Measurements from ENCODE around the gene C1orf232. TPM values are rescaled to one million over a fixed set of nuclear protein-coding genes. Genes with fewer than 3 reads are reported as not detected.

The C1orf232 gene
- total and polyA plus RNA-seq, 9 of the 15 experiments (the other 6 are each of a cell fraction or from before 2014, with no cell fraction given): not detected

DNA sequence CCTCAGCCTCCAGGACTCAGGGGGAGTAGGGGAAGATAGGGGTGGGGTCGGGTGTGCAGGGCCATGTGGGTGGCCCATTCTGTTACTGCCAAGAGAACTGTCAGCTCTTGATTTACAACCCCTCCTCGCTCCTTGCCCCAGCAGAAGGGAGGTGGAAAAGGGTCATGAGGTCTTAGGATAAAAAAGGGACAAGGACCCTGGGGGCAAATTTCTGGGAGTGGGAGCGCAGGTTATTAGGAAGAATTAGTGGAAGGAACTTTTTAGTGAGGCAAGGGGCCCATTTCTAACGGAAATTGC is 9.1 kb downstream of the C1orf232 start:
- no peaks in the 10 kb centered on the region for H3K36me3 ChIP-seq (ENCODE audit: control insufficient read depth, insufficient read depth, low read length)
- H3K79me2 ChIP-seq (ENCODE audit: control insufficient read depth, insufficient read depth, low read length): no peaks in the 10 kb centered on the region; the same call in 2 of the 3 replicates
- BruUV-seq (replicated peaks): no TSS peak
- intact Hi-C loops (cut with micrococcal nuclease) (loop anchor here (2.0 kb wide), 1 partner anchor 123 kb away; no protein-coding TSS in a partner anchor), in situ Hi-C loops (cut with MboI) (no loop called here)
- H3K4me1 ChIP-seq (replicated peaks in 1 of 2; ENCODE audit: control insufficient read depth in 2 of 2, insufficient read depth in 2 of 2, low read length in 2 of 2): peaks cover 25 to 67% of the 10 kb centered on the region in 2 experiments
- no peak overlapping the region for H3K4me2 ChIP-seq (ENCODE audit: insufficient read depth, low read length)
- 69% methylated on average over 4 of the region's 4 CpGs for WGBS (ENCODE audit: insufficient coverage, low coverage, missing lambda C conversion rate)
- no peak for ATAC-seq
- CTCF ChIA-PET (ENCODE audit: low intra/inter-chr PET ratio): no interaction called here
- H4K20me1 ChIP-seq (replicated peaks; ENCODE audit: control insufficient read depth, insufficient read depth, low read length): no peaks in the 10 kb centered on the region
- no peak overlapping the region for H2AFZ ChIP-seq (ENCODE audit: low read depth, low read length)
- POLR2A ChIA-PET: interaction anchor here (0.7 to 1.0 kb wide), 2 partner anchors 99 to 156 kb away, joined by 3 read pairs; no protein-coding TSS in a partner anchor
- peak; percentile 68 for FAIRE-seq
- DNase-seq (ENCODE audit: extremely low read depth in 1 of 4, low spot score in 3 of 4): peak in 1 of 4 experiments; percentile 22
- peak overlapping the region in 1 of 2 experiments; percentile 84; a peak in 2 of 4 replicates for H3K9ac ChIP-seq (ENCODE audit: insufficient read depth in 1 of 2, low read depth in 2 of 2, low read length in 2 of 2)
- no peaks in the 10 kb centered on the region for H3K27me3 ChIP-seq (ENCODE audit: control insufficient read depth in 2 of 2, insufficient read depth in 2 of 2, low read length in 2 of 2)
- no peak overlapping the region for H3K4me3 ChIP-seq
- H3K27ac ChIP-seq (ENCODE audit: extremely low read depth, low read depth, low read length): no peak overlapping the region
- no peaks in the 10 kb centered on the region for H3K9me1 ChIP-seq (ENCODE audit: control insufficient read depth, insufficient read depth, low read length)
- no peaks in the 10 kb centered on the region for H3K9me3 ChIP-seq (replicated peaks; ENCODE audit: control insufficient read depth, insufficient read depth, low read depth, low read length)
- TF ChIP-seq, protein P1, sequence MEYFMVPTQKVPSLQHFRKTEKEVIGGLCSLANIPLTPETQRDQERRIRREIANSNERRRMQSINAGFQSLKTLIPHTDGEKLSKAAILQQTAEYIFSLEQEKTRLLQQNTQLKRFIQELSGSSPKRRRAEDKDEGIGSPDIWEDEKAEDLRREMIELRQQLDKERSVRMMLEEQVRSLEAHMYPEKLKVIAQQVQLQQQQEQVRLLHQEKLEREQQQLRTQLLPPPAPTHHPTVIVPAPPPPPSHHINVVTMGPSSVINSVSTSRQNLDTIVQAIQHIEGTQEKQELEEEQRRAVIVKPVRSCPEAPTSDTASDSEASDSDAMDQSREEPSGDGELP (CRISPR knock-in tag; IDR thresholded peaks at IDR 0.05; ENCODE audit: borderline replicate concordance): no peak
- TF ChIP-seq ZNF24 (IDR thresholded peaks at IDR 0.05) (no peak), RBM25 (IDR thresholded peaks at IDR 0.05; ENCODE audit: low read depth, low read length, severe bottlenecking) (no peak), MEIS2 (IDR thresholded peaks at IDR 0.05; ENCODE audit: partially characterized antibody) (peak; percentile 63), ZNF282 (CRISPR knock-in tag; IDR thresholded peaks at IDR 0.05) (no peak), SOX6 (IDR thresholded peaks at IDR 0.05) (no peak), CBFA2T3 (IDR thresholded peaks at IDR 0.05) (no peak), CREM (IDR thresholded peaks at IDR 0.05; ENCODE audit: low read depth) (no peak), ZNF174 (CRISPR knock-in tag; IDR thresholded peaks at IDR 0.05) (no peak), ZNF780A (CRISPR knock-in tag; IDR thresholded peaks at IDR 0.05) (no peak), ZNF316 (IDR thresholded peaks at IDR 0.05) (no peak), CC2D1A (IDR thresholded peaks at IDR 0.05) (no peak), ZNF75A (CRISPR knock-in tag; IDR thresholded peaks at IDR 0.05) (no peak), CGGBP1 (CRISPR knock-in tag; IDR thresholded peaks at IDR 0.05) (no peak), THRAP3 (IDR thresholded peaks at IDR 0.05; ENCODE audit: borderline replicate concordance) (no peak), CBX3 (IDR thresholded peaks at IDR 0.05; ENCODE audit: borderline replicate concordance in 1 of 2, low read length in 2 of 2) (no peak)
- TF ChIP-seq, protein P2, sequence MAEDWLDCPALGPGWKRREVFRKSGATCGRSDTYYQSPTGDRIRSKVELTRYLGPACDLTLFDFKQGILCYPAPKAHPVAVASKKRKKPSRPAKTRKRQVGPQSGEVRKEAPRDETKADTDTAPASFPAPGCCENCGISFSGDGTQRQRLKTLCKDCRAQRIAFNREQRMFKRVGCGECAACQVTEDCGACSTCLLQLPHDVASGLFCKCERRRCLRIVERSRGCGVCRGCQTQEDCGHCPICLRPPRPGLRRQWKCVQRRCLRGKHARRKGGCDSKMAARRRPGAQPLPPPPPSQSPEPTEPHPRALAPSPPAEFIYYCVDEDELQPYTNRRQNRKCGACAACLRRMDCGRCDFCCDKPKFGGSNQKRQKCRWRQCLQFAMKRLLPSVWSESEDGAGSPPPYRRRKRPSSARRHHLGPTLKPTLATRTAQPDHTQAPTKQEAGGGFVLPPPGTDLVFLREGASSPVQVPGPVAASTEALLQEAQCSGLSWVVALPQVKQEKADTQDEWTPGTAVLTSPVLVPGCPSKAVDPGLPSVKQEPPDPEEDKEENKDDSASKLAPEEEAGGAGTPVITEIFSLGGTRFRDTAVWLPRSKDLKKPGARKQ (CRISPR knock-in tag; IDR thresholded peaks at IDR 0.05): no peak
- TF ChIP-seq, protein P3, sequence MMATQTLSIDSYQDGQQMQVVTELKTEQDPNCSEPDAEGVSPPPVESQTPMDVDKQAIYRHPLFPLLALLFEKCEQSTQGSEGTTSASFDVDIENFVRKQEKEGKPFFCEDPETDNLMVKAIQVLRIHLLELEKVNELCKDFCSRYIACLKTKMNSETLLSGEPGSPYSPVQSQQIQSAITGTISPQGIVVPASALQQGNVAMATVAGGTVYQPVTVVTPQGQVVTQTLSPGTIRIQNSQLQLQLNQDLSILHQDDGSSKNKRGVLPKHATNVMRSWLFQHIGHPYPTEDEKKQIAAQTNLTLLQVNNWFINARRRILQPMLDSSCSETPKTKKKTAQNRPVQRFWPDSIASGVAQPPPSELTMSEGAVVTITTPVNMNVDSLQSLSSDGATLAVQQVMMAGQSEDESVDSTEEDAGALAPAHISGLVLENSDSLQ (IDR thresholded peaks at IDR 0.05): peak; percentile 79
- TF ChIP-seq, protein P4, sequence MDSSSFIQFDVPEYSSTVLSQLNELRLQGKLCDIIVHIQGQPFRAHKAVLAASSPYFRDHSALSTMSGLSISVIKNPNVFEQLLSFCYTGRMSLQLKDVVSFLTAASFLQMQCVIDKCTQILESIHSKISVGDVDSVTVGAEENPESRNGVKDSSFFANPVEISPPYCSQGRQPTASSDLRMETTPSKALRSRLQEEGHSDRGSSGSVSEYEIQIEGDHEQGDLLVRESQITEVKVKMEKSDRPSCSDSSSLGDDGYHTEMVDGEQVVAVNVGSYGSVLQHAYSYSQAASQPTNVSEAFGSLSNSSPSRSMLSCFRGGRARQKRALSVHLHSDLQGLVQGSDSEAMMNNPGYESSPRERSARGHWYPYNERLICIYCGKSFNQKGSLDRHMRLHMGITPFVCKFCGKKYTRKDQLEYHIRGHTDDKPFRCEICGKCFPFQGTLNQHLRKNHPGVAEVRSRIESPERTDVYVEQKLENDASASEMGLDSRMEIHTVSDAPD (CRISPR knock-in tag; IDR thresholded peaks at IDR 0.05): no peak
- TF ChIP-seq, protein P5, sequence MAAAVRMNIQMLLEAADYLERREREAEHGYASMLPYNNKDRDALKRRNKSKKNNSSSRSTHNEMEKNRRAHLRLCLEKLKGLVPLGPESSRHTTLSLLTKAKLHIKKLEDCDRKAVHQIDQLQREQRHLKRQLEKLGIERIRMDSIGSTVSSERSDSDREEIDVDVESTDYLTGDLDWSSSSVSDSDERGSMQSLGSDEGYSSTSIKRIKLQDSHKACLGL (CRISPR knock-in tag; IDR thresholded peaks at IDR 0.05; ENCODE audit: borderline replicate concordance, poor library complexity, severe bottlenecking): no peak
